Testis (tissue), 2 donors: Measurements from ENCODE around the gene CCDC154.

Source experiments
- POLR2A ChIP-seq: fragments of 450-650 bp; IDR thresholded peaks from one replicate; pipeline ENCODE4 v1.6.1; 2017; ENCODE audit warnings: antibody characterized with exemption, mild to moderate bottlenecking, moderate library complexity
- TF ChIP-seq, protein P1 (sequence below), 3 experiments: fragments of 450-650 bp in 2 of 3; fragments of 200-600 bp in 1 of 3; sonication (generic) in 1 of 3; IDR thresholded peaks; one replicate each; pipeline ENCODE4 v1.5.1; 2016 to 2019; ENCODE audit warnings: antibody characterized with exemption in 3 of 3, mild to moderate bottlenecking in 2 of 3, moderate library complexity in 1 of 3

DNA sequence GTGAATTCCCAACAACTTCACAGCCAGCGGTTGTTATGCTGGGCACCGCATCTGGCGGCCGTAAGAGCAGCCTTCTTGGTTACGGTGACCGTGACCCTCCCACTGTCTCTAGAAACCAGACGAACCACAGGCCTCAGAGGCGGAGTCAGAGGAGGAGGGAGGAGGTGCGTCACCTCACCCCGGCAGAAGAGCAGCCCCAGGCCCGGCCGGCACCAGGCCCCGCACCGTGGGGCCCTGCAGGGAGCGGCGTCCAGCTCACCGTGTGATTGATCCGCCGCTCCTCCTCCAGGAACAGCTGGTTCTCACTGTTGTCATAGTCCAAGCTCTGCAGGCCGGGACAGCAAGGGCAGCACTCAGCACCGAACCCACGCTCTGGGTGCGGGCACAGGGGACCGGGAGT lies 16.8 kb upstream of the CCDC154 start:
- TF ChIP-seq, protein P1, sequence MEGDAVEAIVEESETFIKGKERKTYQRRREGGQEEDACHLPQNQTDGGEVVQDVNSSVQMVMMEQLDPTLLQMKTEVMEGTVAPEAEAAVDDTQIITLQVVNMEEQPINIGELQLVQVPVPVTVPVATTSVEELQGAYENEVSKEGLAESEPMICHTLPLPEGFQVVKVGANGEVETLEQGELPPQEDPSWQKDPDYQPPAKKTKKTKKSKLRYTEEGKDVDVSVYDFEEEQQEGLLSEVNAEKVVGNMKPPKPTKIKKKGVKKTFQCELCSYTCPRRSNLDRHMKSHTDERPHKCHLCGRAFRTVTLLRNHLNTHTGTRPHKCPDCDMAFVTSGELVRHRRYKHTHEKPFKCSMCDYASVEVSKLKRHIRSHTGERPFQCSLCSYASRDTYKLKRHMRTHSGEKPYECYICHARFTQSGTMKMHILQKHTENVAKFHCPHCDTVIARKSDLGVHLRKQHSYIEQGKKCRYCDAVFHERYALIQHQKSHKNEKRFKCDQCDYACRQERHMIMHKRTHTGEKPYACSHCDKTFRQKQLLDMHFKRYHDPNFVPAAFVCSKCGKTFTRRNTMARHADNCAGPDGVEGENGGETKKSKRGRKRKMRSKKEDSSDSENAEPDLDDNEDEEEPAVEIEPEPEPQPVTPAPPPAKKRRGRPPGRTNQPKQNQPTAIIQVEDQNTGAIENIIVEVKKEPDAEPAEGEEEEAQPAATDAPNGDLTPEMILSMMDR (IDR thresholded peaks at IDR 0.05), result no peak
- no peak for TF ChIP-seq POLR2A
